Measurements from ENCODE around the gene BACH2. TPM values are rescaled to one million over a fixed set of nuclear protein-coding genes. Genes with fewer than 3 reads are reported as not detected.
"Not testable (repeated sequence)": the region's sequence is repeated elsewhere in the genome, so short reads cannot be mapped to it uniquely, and the experiment has no call there.

BACH2 gene
- 2.8 TPM in 2 replicates for total RNA-seq

DNA sequence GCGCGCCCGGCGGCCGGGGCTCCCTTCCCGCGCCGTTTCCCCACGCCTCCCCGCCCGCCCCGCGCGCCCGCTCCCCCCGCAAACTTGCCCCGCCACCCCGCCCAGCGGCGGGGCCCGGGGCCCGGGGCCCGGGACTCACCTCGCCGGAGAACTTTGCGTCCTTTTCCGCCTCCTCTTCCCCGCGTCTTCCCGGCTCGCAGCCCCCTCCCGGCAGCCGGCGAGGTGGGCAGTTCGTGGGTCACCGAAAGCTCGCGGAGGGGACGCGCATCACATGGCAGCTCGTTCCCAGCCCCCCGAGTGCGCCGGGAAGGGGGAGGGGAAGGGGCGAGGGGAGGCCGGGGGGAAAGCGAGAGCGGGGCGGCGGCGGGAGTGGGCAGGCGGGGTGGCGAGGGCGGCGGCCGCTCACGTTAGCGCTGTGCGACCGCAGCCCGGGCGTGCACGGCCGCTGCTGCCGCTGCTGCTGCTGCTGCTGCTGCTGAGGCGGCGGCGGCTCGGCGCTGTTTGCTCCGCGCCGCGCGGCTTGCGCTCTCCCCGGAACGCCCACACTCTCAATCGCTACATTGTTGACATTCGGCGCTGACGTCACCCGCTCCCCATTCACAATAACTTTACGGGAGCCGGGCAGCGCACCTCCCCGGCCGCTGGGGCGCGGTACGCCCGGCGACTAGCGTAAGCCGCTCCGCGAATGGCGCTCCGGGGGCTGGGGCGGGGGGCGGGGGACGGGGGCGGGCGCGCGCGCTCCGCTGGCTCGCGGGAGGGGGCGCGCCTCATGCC, at the start of gene BACH2:
Gene BACH2 (minus strand): TSS at position 503 of the 774 bp plus-strand sequence. CDS start 287,999 bp downstream, outside the sequence.
- peak; percentile 76 to 82 for DNase-seq (ENCODE audit: low read depth in 2 of 2)

DNA sequence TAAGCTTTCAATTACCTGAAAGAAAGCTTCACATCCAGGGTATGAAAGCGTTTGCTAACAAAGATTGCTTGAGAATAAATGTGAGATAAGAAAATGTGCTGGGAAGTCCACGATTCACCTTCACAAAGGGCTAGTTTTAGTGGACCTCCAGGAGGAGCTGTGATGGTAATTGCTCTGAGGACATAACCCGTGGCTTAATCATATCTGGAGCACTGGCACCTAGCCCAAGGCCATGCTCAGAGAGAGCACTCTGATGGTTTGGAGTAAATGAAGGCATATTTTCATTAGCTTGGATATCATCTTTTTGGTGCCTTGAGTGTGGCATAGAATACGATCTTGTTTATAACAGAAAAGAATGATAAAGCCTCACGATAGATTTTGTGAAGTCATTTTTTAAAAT, 46.9 kb upstream of the BACH2 start:
- no peak for DNase-seq (ENCODE audit: low read depth in 2 of 2)

- DNase-seq (ENCODE audit: low read depth in 2 of 2): no peak
Observed at GRCh38 chr6:90338409-90338808, 41.8 kb upstream of the BACH2 start.

- DNase-seq (ENCODE audit: low read depth in 2 of 2): no peak
Observed at GRCh38 chr6:90336388-90336947, 39.8 kb upstream of the BACH2 start.

GRCh38 chr6:90333928-90334327, 37.3 kb upstream of the BACH2 start:
- DNase-seq (ENCODE audit: low read depth in 2 of 2): no peak

GRCh38 chr6:90332978-90333543, 36.4 kb upstream of the BACH2 start:
- not testable (repeated sequence) for DNase-seq (ENCODE audit: low read depth in 2 of 2)

GRCh38 chr6:90329386-90330077, 32.9 kb upstream of the BACH2 start:
- DNase-seq (ENCODE audit: low read depth in 2 of 2): no peak

DNA sequence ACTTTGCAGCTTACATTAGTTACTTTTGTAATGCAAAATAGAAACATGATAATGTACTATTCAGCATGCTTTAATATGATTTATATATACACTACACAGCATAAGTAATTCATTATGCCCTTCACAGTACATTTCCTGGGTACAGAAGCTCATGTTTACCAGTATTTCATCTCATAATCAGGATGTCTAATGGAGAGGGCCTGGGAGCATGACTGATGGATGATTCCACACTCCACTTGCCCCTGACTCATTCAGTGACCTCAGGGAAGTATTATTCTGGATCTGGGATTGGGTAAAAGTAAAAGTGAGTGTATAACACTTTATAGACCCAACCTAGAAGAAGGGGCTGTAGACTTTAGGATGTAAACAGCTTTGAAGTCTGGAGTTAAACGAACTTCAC, 31.4 kb upstream of the BACH2 start:
- peak in 1 of 2 donors; percentile 21 for DNase-seq (ENCODE audit: low read depth in 2 of 2)

GRCh38 chr6:90326404-90327057, 29.9 kb upstream of the BACH2 start:
- DNase-seq (ENCODE audit: low read depth in 2 of 2): no peak

DNA sequence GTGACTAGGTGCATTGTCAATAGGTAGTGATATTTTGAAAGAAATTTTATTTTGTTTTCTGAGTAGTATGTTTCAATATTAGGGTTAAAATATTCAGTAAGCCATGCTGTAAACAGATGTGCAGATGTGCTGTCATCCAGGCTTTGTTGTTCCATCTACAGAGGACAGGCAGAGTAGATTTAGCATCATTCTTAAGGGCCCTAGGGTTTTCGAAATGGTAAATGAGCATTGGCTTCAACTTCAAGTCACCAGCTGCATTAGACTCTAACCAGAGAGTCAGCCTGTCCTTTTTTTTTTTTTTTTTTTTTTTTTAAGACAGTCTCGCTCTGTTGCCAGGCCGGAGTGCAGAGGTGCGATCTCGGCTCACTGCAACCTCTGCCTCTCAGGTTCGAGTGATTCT, 27.1 kb upstream of the BACH2 start:
- DNase-seq (ENCODE audit: low read depth in 2 of 2): no peak

- no peak for DNase-seq (ENCODE audit: low read depth in 2 of 2)
Observed at GRCh38 chr6:90322976-90323474, 26.4 kb upstream of the BACH2 start.

GRCh38 chr6:90319979-90320685, 23.5 kb upstream of the BACH2 start:
- no peak for DNase-seq (ENCODE audit: low read depth in 2 of 2)

DNA sequence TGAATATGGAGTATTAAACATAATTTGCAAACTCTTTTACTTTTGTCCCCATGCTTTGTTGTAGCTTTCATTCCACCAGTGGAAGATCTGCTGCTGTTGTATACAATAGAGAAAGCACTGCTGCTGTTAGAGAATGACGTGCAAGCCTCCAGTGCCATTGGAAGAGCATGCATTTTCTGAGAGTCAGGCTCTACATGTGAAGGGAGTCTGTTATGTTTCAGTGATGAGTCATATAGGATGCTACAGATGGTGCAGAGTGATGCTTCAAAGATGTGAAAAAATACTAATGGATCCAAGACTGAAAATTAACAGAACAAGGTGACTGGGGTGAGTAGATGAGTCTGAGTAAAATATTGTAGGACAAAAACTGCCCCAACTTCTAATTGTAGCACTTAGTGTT, 22.4 kb upstream of the BACH2 start:
- no peak for DNase-seq (ENCODE audit: low read depth in 2 of 2)

DNA sequence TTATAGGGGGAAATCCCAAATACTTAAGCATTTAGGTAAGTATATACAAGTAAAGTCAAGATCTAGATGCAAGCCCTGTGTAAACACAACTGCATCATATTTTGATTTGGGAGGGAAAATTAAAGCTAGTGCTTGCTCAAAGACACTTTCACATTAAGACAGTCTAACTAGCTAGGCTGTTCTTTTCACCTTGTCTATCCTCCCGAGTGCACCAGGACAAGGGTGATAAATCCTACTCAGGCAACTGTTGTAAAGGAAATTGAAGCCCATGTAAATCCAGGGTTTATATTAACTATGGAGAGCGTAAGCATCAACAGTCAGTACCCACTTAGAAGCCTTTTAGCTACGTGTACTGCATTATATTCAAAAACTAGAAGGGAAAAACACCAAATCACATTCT, 19.3 kb upstream of the BACH2 start:
- DNase-seq (ENCODE audit: low read depth in 2 of 2): no peak

DNA sequence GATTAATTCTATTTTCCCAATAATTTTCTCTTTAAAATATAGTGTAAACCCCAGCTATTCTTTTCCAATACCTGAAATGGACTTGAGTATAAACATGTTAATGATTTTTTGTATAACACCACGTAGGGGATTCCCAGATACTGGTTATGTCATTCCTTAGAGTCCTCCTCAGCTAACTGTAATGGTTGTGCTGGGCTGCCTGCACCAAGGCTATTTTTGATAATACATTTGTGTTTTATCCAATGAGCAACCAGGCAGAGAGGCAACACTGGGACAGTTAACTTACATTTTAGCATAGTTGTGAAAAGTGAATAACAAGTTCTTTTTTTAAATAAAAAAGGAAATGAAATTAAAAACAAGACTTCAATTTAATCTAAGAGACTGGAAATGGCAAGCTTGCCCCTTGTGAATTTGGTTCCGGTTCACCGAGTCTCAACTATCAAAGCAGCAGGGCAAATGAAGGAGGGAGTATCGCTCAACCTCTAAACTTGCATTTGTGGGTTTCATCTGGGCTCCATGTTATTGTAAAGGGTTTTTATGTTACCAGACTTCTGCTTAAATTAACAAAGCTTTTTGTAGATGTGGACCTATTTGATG, 18.8 kb upstream of the BACH2 start:
- no peak for DNase-seq (ENCODE audit: low read depth in 2 of 2)

- no peak for DNase-seq (ENCODE audit: low read depth in 2 of 2)
Observed at GRCh38 chr6:90314514-90314913, 17.9 kb upstream of the BACH2 start.

DNA sequence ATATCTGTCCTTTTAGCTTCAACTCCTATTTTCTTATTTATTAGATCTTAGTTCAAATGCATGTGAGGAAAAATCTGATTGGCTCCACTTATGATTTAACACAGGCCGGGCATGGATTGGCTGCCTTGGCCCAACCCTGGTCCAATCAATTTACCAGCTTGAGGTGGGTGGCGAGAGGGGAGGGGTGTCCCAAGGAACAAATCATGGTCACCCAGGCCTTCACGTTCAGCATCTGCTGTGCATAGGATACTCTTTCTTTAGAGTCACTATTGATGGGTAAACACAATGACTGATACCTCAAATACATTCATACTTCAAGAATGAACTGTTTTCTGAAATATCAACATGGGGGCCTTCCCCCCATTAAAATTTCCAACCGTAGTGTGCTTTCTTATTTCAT, 14.9 kb upstream of the BACH2 start:
- no peak for DNase-seq (ENCODE audit: low read depth in 2 of 2)

- no peak for DNase-seq (ENCODE audit: low read depth in 2 of 2)
Observed at GRCh38 chr6:90305800-90306448, 9.3 kb upstream of the BACH2 start.

DNA sequence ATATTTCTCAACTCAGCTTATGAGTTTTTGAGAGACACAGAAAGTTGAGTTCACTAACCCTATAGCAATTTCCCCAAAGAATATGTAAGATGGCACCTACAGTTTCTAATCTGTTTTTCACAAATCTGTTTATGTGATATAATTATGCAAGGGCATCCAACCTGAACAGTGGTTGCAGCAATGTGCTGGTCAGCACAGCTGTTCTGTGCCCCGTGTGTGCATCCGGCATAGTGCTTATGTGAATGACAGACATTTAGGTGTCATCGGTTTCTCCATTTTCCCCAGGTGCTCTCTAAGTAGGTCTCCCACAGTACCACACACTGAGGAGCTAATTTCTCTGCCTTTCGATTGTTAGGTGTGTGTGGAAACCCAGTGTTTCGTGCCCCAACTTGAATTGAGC, 7.7 kb upstream of the BACH2 start:
- no peak for DNase-seq (ENCODE audit: low read depth in 2 of 2)

DNA sequence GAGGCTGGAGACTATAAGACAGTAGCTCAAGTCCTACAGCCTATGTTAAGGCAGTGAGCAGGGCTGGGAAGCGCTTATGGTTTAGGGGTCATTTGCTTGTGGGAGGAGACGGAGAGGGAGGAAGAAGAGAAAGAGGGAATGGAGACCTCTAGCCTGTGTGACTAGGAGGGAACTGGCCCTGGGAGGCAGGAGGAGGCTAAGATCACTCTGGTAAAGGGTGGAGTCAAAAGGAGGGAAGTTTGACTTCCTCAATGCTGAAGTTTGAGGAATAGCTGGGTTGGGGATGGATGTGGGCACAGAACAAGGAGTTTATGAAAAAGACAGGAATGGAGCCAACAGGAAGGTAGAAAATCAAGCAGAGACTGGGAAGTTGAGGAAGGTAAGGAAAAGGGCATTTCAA, 6.4 kb upstream of the BACH2 start:
- no peak for DNase-seq (ENCODE audit: low read depth in 2 of 2)

Data from lung microvascular endothelial cell (primary cell).